CD8-positive, alpha-beta memory T cell (primary cell): ENCODE results near the gene SAFB. TPM values are rescaled to one million over a fixed set of nuclear protein-coding genes. Genes with fewer than 3 reads are reported as not detected.
"Not testable (repeated sequence)": the region's sequence is repeated elsewhere in the genome, so short reads cannot be mapped to it uniquely, and the experiment has no call there.

Source experiments
- CTCF ChIA-PET: fragments of 350-600 bp; sonication (Branson Sonifier 250); formaldehyde crosslinking; loops from one replicate; lab custom pipeline; 2021; ENCODE audit warnings: antibody characterized with exemption; lab: Charles Lee
- POLR2A ChIA-PET: fragments of 350-600 bp; sonication (Branson Sonifier 250); formaldehyde crosslinking; loops from one replicate; lab custom pipeline; 2021; ENCODE audit warnings: antibody characterized with exemption; lab: Charles Lee
- DNase-seq, 5 donors: peaks; one replicate each; pipeline versions ENCODE4 v3.0.0 to v3.0.0-alpha.2; 2020 to 2022; ENCODE audit warnings: mixed read lengths in 1 of 5
- H3K27ac ChIP-seq: one replicate; pipeline ENCODE4 v1.7.0; 2013; ENCODE audit warnings: low read depth, mild to moderate bottlenecking, low read length, moderate library complexity
- H3K27me3 ChIP-seq: 2 replicates; pipeline ENCODE4 v1.7.0; 2013; ENCODE audit warnings: low read length, mild to moderate bottlenecking; ENCODE audit not compliant: insufficient read depth, poor library complexity, severe bottlenecking
- H3K36me3 ChIP-seq: 2 replicates; pipeline ENCODE4 v1.7.0; 2013; ENCODE audit warnings: mild to moderate bottlenecking, low read length, moderate library complexity; ENCODE audit not compliant: insufficient read depth
- H3K4me1 ChIP-seq: 2 replicates; pipeline ENCODE4 v1.7.0; 2013; ENCODE audit warnings: mild to moderate bottlenecking, low read length, moderate library complexity; ENCODE audit not compliant: insufficient read depth
- H3K4me3 ChIP-seq: 2 replicates; pipeline ENCODE4 v1.7.0; 2013; ENCODE audit warnings: mild to moderate bottlenecking, low read length
- H3K9me3 ChIP-seq: 2 replicates; pipeline ENCODE4 v1.7.0; 2013; ENCODE audit warnings: mild to moderate bottlenecking, low read length
- H3K27ac Mint-ChIP-seq, 8 donors: one replicate each; pipeline ENCODE4 v1.8.0; 2020 to 2021; ENCODE audit warnings: mixed read lengths in 8 of 8, mild to moderate bottlenecking in 6 of 8, inconsistent platforms in 3 of 8, moderate library complexity in 3 of 8
- H3K27me3 Mint-ChIP-seq, 2 donors: one replicate each; pipeline ENCODE4 v1.8.0; 2020 to 2021; ENCODE audit warnings: mixed read lengths in 2 of 2, mild to moderate bottlenecking in 1 of 2, moderate library complexity in 1 of 2
- H3K36me3 Mint-ChIP-seq, 3 donors: one replicate each; pipeline ENCODE4 v1.8.0; 2020 to 2021; ENCODE audit warnings: mixed read lengths in 3 of 3, inconsistent platforms in 1 of 3, mild to moderate bottlenecking in 1 of 3
- H3K4me1 Mint-ChIP-seq, 3 donors: one replicate each; pipeline ENCODE4 v1.8.0; 2020 to 2021; ENCODE audit warnings: mixed read lengths in 3 of 3, inconsistent platforms in 1 of 3, mild to moderate bottlenecking in 1 of 3
- H3K4me3 Mint-ChIP-seq, 7 donors: one replicate each; pipeline ENCODE4 v1.8.0; 2020 to 2021; ENCODE audit warnings: mixed read lengths in 7 of 7, mild to moderate bottlenecking in 6 of 7, moderate library complexity in 4 of 7, inconsistent platforms in 2 of 7
- H3K9me3 Mint-ChIP-seq, 5 donors: one replicate each; pipeline ENCODE4 v1.8.0; 2020 to 2022; ENCODE audit warnings: mixed read lengths in 5 of 5, mild to moderate bottlenecking in 3 of 5, moderate library complexity in 2 of 5, inconsistent platforms in 1 of 5
- polyA plus RNA-seq: library from polyadenylated mRNA; unstranded; fragments of 300-500 nt; fragmentation: Illumina TruSeq; gene quantifications from one replicate; pipeline ENCODE4 v1.2.3, GENCODE V29; 2021
- total RNA-seq, 2 experiments: library from RNA; stranded (reverse); gene quantifications; one replicate each; pipeline ENCODE4 v1.2.3, GENCODE V29; 2021

The SAFB gene
- total and polyA plus RNA-seq, 3 experiments from 2014 or later = 103 to 132 (median 124) TPM

GRCh38 chr19:5683177-5683886 lies 60.4 kb downstream of the SAFB start:
- DNase-seq = no peak
- Mint-ChIP-seq H3K36me3 (peaks cover 0 to 11% (median 0%) of the 10 kb centered on the region in 3 donors), H3K9me3 (no peaks in the 10 kb centered on the region), H3K4me3 (peak overlapping the region in 5 of 7 donors; percentile 47 to 85 (median 61)), H3K4me1 (peaks cover 24 to 50% (median 37%) of the 10 kb centered on the region in 3 donors), H3K27me3 (peaks cover 0 to 2% of the 10 kb centered on the region in 2 donors), H3K27ac (peak overlapping the region in 4 of 8 donors; percentile 29 to 86 (median 48))
- ChIA-PET POLR2A (interaction anchor here (0.7 kb wide), 1 partner anchor 60 kb away, joined by 8 read pairs; no protein-coding TSS in a partner anchor), CTCF (no interaction called here)
- Histone ChIP-seq H3K4me1 (peaks cover 27% of the 10 kb centered on the region), H3K36me3 (no peaks in the 10 kb centered on the region), H3K4me3 (no peak overlapping the region), H3K9me3 (no peaks in the 10 kb centered on the region), H3K27ac (no peak overlapping the region), H3K27me3 (no peaks in the 10 kb centered on the region)

- H3K9me3 Mint-ChIP-seq = no peaks in the 10 kb centered on the region
Observed at GRCh38 chr19:5684694-5685430, 62.0 kb downstream of the SAFB start.

GRCh38 chr19:5686326-5686646 lies 63.4 kb downstream of the SAFB start:
- H3K4me3 Mint-ChIP-seq = peak overlapping the region; percentile 80 to 95 (median 85)
- H3K9me3 Mint-ChIP-seq = no peaks in the 10 kb centered on the region
- H3K27ac ChIP-seq = no peak overlapping the region
- H3K4me1 ChIP-seq = peaks cover 19% of the 10 kb centered on the region
- ChIA-PET CTCF (interaction anchor here (0.7 to 4.7 kb wide), 4 partner anchors 30 to 218 kb away, joined by 3 to 35 read pairs (median 8); partner anchors contain the start of genes CATSPERD, LONP1, SAFB and SAFB2), POLR2A (interaction anchor here (0.8 to 2.5 kb wide), 4 partner anchors 29 to 895 kb away, joined by 3 to 15 read pairs (median 9); partner anchors contain the start of genes FEM1A, SAFB and SAFB2)
- H3K4me1 Mint-ChIP-seq = peaks cover 30 to 51% (median 31%) of the 10 kb centered on the region in 3 donors
- H3K36me3 Mint-ChIP-seq = peaks cover 0 to 13% (median 0%) of the 10 kb centered on the region in 3 donors
- no peaks in the 10 kb centered on the region for H3K36me3 ChIP-seq
- peaks cover 0 to 2% of the 10 kb centered on the region in 2 donors for H3K27me3 Mint-ChIP-seq
- peak overlapping the region; percentile 79 to 95 (median 88) for H3K27ac Mint-ChIP-seq
- peak overlapping the region; percentile 56 for H3K4me3 ChIP-seq
- DNase-seq = no peak
- H3K27me3 ChIP-seq = no peaks in the 10 kb centered on the region
- no peaks in the 10 kb centered on the region for H3K9me3 ChIP-seq

More at GRCh38 chr19:5684694-5685430, 62.0 kb downstream of the SAFB start:
- Histone ChIP-seq H3K9me3 (no peaks in the 10 kb centered on the region), H3K4me3 (no peak overlapping the region), H3K36me3 (no peaks in the 10 kb centered on the region), H3K4me1 (peaks cover 18% of the 10 kb centered on the region), H3K27ac (no peak overlapping the region), H3K27me3 (no peaks in the 10 kb centered on the region)
- peaks cover 24 to 48% (median 31%) of the 10 kb centered on the region in 3 donors for H3K4me1 Mint-ChIP-seq
- H3K36me3 Mint-ChIP-seq = peaks cover 0 to 8% (median 0%) of the 10 kb centered on the region in 3 donors
- CTCF ChIA-PET = no interaction called here
- H3K4me3 Mint-ChIP-seq = peak overlapping the region in 1 of 7 donors; percentile 65
- no peak for DNase-seq
- peaks cover 0 to 2% of the 10 kb centered on the region in 2 donors for H3K27me3 Mint-ChIP-seq
- peak overlapping the region in 1 of 8 donors; percentile 86 for H3K27ac Mint-ChIP-seq
- POLR2A ChIA-PET = no interaction called here

GRCh38 chr19:5686647-5687359 lies 63.9 kb downstream of the SAFB start:
- no peaks in the 10 kb centered on the region for H3K36me3 ChIP-seq
- H3K27ac Mint-ChIP-seq = peak overlapping the region; percentile 79 to 95 (median 88)
- peak overlapping the region; percentile 54 for H3K27ac ChIP-seq
- H3K9me3 Mint-ChIP-seq = no peaks in the 10 kb centered on the region
- no peaks in the 10 kb centered on the region for H3K27me3 ChIP-seq
- H3K4me1 Mint-ChIP-seq = peaks cover 26 to 47% (median 26%) of the 10 kb centered on the region in 3 donors
- CTCF ChIA-PET = interaction anchor here (0.6 to 4.7 kb wide), 12 partner anchors 9 to 218 kb away, joined by 3 to 35 read pairs (median 4); partner anchors contain the start of genes CATSPERD, LONP1, SAFB and SAFB2
- H3K4me3 ChIP-seq = peak overlapping the region; percentile 56
- H3K4me3 Mint-ChIP-seq = peak overlapping the region; percentile 80 to 95 (median 85)
- H3K4me1 ChIP-seq = peaks cover 17% of the 10 kb centered on the region
- H3K27me3 Mint-ChIP-seq = peaks cover 0 to 2% of the 10 kb centered on the region in 2 donors
- H3K36me3 Mint-ChIP-seq = peaks cover 0 to 17% (median 0%) of the 10 kb centered on the region in 3 donors
- no peaks in the 10 kb centered on the region for H3K9me3 ChIP-seq
- peak; percentile 87 to 95 (median 93) for DNase-seq
- POLR2A ChIA-PET = interaction anchor here (0.8 to 2.5 kb wide), 5 partner anchors 29 to 896 kb away, joined by 3 to 15 read pairs (median 6); partner anchors contain the start of genes FEM1A, SAFB and SAFB2

- H3K27me3 Mint-ChIP-seq = no peaks in the 10 kb centered on the region
- peak overlapping the region; percentile 56 for H3K4me3 ChIP-seq
- no peak overlapping the region for H3K27ac ChIP-seq
- DNase-seq = no peak
- H3K4me1 Mint-ChIP-seq = peaks cover 25 to 51% (median 26%) of the 10 kb centered on the region in 3 donors
- H3K9me3 Mint-ChIP-seq = no peaks in the 10 kb centered on the region
- H3K4me1 ChIP-seq = peaks cover 16% of the 10 kb centered on the region
- H3K36me3 Mint-ChIP-seq = peaks cover 0 to 24% (median 0%) of the 10 kb centered on the region in 3 donors
- peak overlapping the region in 2 of 8 donors; percentile 74 to 79 for H3K27ac Mint-ChIP-seq
- H3K36me3 ChIP-seq = peaks cover 4% of the 10 kb centered on the region
- CTCF ChIA-PET = interaction anchor here (0.6 to 4.7 kb wide), 11 partner anchors 10 to 217 kb away, joined by 3 to 35 read pairs (median 4); partner anchors contain the start of genes CATSPERD, LONP1, SAFB and SAFB2
- POLR2A ChIA-PET = interaction anchor here (0.9 to 2.5 kb wide), 4 partner anchors 28 to 68 kb away, joined by 4 to 15 read pairs (median 9); partner anchors contain the start of genes SAFB and SAFB2
- no peaks in the 10 kb centered on the region for H3K9me3 ChIP-seq
- peak overlapping the region in 5 of 7 donors; percentile 80 to 86 (median 85) for H3K4me3 Mint-ChIP-seq
- H3K27me3 ChIP-seq = no peaks in the 10 kb centered on the region
Observed at GRCh38 chr19:5687360-5688198, 64.7 kb downstream of the SAFB start.

GRCh38 chr19:5688262-5688881 lies 65.5 kb downstream of the SAFB start:
- not testable (repeated sequence) for H3K9me3 Mint-ChIP-seq, H3K9me3 ChIP-seq, H3K27ac ChIP-seq, DNase-seq, H3K4me3 ChIP-seq, H3K27me3 ChIP-seq, H3K27me3 Mint-ChIP-seq
- ChIA-PET POLR2A (interaction anchor here (0.9 to 2.1 kb wide), 3 partner anchors 30 to 68 kb away, joined by 3 to 12 read pairs (median 4); no protein-coding TSS in a partner anchor), CTCF (interaction anchor here (1.8 to 4.7 kb wide), 5 partner anchors 11 to 66 kb away, joined by 5 to 47 read pairs (median 19); partner anchors contain the start of genes CATSPERD, LONP1, SAFB and SAFB2)
- Mint-ChIP-seq H3K27ac (peak overlapping the region in 4 of 8 donors; percentile 49 to 77 (median 60)), H3K36me3 (peaks cover 0 to 32% (median 0%) of the 10 kb centered on the region in 3 donors), H3K4me3 (peak overlapping the region; percentile 54 to 85 (median 67)), H3K4me1 (peaks cover 24 to 59% (median 28%) of the 10 kb centered on the region in 3 donors)
- Histone ChIP-seq H3K36me3 (peaks cover 11% of the 10 kb centered on the region), H3K4me1 (peaks cover 16% of the 10 kb centered on the region)
